ENCODE data around the gene FADS2.

- TF ChIP-seq CTCF (IDR thresholded peaks at IDR 0.05; ENCODE audit: insufficient read depth, low read length), result no peak
- no peak for TF ChIP-seq REST (IDR thresholded peaks at IDR 0.05; ENCODE audit: insufficient replicate concordance, low read depth)
- no peak for TF ChIP-seq POLR2AphosphoS5 (IDR thresholded peaks at IDR 0.05; ENCODE audit: low read depth)
These were observed 46.8 kb downstream of the FADS2 start for GRCh38 chr11:61874853-61875252.
